GM18867 (cell line): ENCODE data around the gene PRKCH.

Experiments
- ATAC-seq: cut with Tn5 transposase; IDR thresholded peaks from one replicate; pipeline ENCODE4 v1.9.1; 2021; ENCODE audit warnings: mild to moderate bottlenecking, moderate library complexity; ENCODE audit not compliant: unreplicated experiment

PRKCH gene

GRCh38 chr14:61470261-61470960 lies 149.0 kb downstream of the PRKCH start:
- no peak for ATAC-seq

- no peak for ATAC-seq
These were observed 149.5 kb downstream of the PRKCH start for GRCh38 chr14:61470961-61471293.

DNA sequence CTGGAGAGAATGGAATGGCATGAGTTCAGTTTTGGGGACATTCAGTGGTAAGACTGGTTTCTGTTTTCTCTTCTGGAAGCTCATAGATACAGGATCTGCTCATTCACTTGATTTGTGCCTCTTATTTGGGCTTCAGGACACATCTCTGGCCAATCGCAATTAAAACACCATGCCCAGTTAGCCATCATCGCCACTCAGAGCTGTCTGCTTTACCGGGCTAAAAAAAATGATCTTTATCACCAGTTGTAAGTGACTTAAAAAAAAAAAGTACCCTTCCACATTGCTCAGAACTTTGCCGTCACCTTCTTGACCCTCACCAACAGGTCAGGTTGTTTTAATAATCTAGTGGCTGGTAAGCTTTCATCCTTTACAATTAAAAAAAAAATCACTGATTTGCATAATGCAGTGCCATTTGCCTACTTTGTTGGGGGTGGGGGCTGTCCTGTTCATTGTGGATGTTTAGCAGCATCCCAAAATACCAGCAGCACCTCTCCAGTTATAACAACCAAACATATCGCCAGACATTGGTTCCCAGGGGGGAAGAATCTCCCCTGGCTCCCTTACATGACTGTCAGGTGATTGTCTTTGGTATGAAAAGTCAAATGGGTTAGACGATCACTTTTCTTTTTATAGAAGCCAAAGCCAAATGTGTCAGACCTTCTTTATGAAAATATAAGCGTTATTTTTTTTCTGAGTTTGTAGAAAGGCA lies 150.1 kb downstream of the PRKCH start:
- ATAC-seq: no peak

GRCh38 chr14:61472011-61472672 lies 150.8 kb downstream of the PRKCH start:
- ATAC-seq: no peak

GRCh38 chr14:61472801-61473376 lies 151.5 kb downstream of the PRKCH start:
- ATAC-seq: no peak

GRCh38 chr14:61474015-61474414 lies 152.6 kb downstream of the PRKCH start:
- no peak for ATAC-seq

GRCh38 chr14:61474701-61475100 lies 153.3 kb downstream of the PRKCH start:
- no peak for ATAC-seq

DNA sequence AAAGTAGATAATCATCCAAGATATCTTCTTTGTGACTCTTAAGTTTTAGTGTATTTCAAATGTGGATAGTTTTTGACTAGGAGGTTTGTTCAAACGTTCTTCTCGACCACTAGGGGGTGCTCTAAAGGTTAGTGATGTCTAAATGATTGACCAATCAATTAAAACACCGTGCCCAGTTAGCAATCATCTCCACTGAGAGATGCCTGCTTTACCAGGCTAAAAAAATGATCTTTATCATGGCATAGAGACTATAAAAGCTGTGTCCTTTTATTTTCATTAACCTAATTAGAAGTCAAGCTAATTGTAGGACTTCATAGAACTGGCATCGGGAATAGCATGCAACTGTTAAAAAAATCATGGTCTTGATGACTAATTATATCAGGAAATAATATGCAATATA lies 153.9 kb downstream of the PRKCH start:
- ATAC-seq: no peak

GRCh38 chr14:61476105-61476753 lies 154.8 kb downstream of the PRKCH start:
- ATAC-seq: no peak

DNA sequence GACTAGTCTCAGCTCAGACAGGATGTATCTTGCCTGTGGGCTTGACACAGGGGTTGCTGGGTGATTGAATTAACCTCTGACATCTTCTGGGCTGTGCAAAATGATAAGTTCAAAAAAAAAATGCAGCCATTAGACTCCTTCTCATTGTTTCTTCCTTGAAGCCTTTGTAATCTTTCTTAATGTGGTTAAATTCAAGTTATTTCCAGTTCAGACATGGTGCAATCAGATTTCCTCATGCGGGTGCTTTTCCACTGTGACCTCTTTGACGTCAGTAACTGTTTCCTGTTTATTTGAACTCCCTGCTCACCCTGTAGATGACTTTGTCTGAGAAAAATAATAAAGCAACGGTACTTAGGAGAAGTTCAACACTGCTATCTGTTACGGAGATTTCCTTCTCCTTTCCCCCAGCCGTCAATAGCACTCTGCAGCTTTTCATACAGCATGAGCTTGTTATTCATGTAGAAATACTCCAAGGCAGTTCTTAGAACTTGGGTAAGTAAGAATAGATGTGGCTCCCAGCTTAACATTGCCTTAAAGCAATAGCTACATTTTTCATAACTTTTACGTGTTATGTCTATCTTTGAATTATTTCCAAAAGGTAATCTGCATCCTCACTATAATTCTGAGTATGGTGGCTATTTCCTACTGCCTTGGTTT lies 155.5 kb downstream of the PRKCH start:
- no peak for ATAC-seq

DNA sequence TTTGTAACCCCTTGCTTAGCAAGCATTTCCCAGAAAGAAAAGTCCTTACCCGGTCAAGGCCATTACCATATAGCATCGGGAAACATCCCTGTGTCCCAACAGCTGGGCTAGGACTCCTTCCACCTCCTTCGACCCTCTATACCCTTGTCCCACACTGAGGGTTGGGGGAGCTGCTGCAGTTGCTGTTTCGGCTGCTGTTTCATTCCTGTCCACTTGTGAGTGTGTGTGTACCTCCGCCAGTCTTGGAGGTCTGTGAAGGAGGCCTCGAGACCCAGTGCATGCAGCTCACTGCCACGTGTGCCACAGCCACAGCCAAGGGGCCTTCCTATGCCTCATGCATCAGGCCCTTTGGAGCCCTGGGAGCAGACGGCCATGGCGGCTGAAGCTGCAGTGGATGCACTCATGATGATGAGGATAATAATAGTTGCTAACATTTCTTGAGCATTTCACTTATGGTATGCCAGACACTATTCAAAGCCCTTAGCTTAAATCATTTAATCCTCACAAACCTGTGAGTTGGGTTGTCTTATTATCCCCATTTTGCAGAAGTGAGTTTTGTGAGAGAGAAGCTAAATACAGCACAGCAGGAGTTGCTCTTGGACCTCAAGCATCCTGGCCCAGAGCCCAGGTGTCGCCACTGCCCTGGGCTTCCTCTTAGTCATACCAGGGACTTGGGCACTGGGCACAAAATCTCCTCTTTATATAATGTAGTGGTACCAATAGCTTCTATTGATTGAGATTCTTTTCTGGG lies 156.5 kb downstream of the PRKCH start:
- ATAC-seq: no peak

DNA sequence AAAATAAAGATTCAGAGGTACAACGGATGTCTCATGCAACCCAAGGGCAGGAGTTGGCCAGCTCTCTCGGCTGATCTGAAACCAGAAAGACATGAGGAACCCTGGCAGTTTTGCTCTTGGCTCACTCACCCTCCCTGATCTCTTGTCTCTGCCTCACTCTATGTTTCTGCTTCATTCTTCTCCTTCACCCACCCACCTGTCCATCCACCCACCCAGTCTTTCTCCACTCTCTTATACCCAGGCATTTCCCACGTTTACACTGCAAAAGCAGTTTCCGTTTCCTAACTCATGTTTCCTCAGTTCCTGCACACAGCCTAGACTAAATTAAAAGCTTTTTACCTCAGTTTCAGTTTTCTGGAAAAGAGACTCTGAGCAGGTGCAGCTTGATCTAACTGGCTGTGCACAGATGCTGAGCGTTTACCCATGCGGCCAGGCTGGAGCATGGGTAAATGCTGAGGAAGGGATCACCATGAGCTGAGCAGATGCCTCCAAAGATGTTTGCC lies 157.6 kb downstream of the PRKCH start:
- peak; percentile 68 for ATAC-seq

DNA sequence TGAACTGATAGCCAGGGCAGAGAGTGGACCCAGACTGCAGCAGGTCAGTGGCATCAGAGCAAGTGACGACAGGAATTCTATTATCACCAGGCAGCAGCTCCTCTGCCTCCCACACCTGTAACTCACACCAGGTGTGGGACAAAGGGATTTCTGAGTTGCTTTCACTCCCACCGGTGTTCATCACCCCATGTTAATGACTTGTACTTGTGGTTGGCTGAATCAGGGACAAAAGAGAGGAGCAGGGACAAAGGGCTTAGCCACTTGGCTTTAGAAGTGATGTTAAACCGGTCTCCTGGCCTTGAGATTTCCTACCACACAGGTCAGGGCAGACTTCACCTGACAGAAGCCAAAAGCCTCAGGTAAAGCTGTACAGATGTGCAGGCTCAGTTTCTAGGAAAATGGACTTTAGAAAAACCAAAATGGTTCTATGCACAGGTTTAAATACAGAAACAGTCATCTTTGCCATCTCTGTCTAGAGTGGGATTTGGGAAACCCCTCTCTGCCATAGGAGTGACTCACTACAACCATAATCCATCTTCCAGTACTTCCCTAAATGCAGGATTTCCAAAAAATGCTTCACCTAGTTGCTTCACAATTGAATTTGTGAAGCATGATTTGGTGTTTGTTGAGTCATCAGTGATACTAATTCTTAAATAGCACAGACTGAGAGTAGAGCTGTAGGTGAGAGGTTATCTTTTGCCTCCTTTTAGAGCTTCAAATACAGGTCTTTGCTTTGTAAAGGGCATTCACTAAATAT lies 158.5 kb downstream of the PRKCH start:
- ATAC-seq: no peak

GRCh38 chr14:61480704-61481285 lies 159.4 kb downstream of the PRKCH start:
- no peak for ATAC-seq

DNA sequence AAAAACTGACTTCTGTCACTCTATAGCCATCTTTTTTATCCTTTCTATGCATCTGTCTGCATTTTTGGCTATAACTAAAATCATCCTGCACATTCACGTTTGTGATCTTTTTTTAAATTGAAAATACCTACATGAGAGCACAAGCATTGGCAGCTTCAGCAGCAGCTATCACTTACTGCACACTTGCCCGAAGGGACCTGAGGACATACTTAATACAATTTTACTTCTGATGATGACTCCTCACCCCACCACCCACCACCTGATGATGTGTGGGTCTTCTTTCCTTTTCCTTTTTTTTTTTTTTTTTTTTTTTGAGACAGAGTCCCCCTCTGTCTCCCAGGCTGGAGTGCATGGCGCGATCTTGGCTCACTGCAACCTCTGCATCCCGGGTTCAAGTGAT lies 160.3 kb downstream of the PRKCH start:
- ATAC-seq: no peak

DNA sequence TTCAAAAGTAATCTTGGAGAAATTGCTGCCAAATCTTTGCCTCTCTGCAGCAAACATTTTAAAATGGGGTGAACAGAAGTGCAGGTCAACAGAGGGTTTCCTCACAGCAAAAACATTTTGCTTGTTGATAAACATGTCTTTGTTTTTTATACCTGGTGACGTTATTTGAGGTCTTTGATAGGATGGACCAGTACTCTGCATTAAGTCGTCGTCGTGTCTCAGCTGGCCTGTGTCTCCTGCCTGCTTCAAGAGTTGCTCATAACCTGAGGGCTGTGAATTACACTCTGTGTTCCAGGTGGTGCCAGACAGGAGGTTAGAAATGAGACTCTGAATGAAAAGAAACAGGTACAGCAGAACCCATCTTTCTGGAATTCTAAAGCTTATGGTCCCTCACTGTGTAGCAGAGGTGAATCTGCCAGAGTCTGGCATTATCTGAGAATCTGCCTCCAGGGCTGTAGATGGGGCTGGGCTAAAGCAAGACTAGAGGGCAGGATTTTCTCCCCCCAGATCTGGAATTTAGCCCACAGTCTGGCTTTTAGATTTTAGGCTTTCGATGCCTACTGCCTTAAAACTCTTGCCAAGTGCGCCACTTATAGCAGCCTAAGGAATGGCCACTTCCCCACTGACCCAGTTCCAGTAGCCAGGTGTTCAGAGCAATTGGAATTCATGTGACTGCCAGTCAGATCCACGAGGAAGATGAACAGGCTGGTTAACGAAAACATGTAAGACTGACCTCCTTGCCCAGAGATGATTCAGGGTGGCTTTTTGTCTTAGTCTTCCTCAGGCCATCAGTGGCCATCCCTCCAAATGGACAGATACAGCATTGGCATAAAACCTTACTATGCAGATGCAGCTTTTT lies 161.2 kb downstream of the PRKCH start:
- no peak for ATAC-seq

- ATAC-seq: no peak
These were observed 162.1 kb downstream of the PRKCH start for GRCh38 chr14:61483476-61483875.

- ATAC-seq: no peak
These were observed 162.7 kb downstream of the PRKCH start for GRCh38 chr14:61484031-61484430.
